CD4-positive, alpha-beta T cell treated with Interleukin-4 for 1 hour (primary cell): ENCODE data around the gene ARL5C.
"Not testable (repeated sequence)": the region's sequence is repeated elsewhere in the genome, so short reads cannot be mapped to it uniquely, and the experiment has no call there.

Source experiments
- DNase-seq, 2 donors: peaks; one replicate each; pipeline ENCODE4 v3.0.0-alpha.2; 2020 to 2022

The ARL5C gene

DNA sequence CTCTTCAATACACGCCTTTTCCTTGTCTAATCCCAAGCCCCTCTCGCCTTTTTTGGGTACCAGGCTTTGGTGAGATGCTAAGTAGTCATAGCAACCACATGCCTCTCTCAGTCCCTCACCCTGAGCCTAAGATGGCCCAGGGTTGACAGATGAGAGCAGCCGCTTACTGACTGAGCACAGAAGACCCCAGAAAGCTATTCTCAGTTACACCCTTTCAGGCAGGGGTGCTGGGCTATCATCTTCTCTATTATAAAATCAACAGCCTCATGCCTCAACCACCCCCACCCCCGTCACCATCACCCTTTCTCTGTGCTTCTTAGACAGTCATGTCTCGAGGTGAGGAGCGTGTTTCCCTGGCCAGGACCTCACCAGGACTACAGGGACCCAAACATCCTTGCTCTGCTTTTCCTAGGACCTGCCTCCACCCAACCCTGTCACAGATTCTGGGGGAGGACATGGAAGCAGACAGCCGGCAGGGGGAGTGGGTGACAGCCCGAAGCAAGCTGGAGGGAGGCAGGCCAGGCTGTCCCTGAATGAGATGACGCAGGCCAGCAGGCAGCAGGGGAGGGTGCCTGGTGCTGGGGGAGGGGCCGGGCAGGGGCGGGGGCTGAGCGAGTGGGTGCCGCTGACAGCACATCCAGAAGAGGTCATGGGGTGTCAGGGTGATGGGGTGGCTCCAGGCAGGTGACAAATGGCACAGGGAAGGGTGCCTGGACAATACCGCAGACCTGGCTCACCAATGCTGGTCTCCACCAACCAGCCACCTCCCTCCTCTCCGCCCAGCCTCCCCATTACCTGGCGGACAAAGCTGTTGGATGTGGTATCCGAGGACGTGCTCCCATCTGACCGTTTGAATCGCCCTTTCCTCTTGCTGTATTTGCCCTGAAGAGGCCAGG lies 28.4 kb upstream of the ARL5C start:
- no peak for DNase-seq

DNA sequence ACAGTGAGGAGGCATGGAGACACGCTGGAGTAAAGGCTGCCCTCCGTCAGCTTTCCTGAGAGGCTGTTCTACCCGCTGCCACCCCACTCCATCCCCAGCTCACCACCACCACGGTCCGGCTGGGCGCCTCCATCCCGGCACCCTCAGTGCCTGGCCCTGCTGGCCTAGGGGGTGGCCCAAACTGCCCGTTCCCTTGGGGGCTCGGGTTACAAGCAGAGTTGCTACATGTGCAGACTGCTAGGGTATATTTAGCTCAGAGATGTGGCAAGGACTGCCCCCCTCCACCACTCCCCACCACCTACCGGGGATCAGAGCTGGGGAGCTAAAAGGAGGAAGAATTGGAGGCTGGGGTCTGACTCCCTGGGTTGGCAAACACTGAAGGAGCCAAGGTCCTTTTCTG lies 27.4 kb upstream of the ARL5C start:
- DNase-seq: no peak

DNA sequence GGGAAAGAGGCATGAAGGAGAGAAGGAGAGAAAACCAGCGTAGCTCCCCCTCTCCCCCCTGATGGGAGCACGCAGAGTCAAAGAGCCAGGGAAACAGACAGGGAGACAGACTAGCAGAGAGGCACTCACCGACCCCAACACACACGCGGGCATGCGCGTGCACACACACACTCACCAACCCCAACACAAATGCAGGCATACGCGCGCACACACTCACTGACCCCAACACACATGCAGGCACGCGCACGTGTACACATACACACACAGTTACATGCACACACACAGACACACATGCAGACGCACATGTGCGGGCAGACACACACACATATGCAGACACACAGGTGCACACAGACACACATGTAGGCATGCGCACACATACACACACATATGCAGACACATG lies 26.9 kb upstream of the ARL5C start:
- DNase-seq: no peak

DNA sequence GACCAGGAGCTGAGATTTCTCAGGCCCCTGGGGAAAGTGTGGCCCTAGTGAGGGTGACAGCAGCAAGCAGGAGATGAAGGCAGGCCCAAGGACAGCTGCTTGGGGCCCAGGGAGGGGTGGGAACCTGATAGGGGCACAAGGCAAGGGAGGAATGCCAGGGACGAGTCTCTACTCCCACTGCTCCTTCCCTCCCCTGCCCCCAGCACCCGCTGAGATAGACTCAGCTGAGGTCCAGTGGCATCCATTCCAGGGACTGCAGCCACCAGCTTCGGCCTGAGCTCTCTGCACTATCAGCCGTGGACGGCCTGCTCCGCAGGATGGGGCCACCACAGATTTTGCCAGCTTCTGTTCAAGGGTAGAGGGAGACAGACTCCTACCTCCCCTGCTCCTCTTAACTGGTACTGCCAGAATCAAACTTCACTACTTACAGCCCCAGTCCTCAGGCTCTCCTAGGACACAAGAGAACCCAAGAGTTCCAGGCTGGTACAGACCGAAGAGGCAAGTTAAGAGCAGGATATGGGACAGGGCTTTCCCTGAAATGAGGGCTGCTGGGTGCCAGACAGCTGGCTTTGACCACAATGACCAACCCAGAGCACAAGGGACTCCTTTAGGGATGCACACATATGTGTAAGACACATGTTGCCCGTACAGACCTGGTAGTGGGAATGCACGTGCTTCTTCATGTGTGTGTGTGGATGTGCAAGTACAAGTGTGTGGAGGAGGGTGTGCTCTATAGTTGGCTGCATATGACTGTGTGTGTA lies 26.0 kb upstream of the ARL5C start:
- no peak for DNase-seq

DNA sequence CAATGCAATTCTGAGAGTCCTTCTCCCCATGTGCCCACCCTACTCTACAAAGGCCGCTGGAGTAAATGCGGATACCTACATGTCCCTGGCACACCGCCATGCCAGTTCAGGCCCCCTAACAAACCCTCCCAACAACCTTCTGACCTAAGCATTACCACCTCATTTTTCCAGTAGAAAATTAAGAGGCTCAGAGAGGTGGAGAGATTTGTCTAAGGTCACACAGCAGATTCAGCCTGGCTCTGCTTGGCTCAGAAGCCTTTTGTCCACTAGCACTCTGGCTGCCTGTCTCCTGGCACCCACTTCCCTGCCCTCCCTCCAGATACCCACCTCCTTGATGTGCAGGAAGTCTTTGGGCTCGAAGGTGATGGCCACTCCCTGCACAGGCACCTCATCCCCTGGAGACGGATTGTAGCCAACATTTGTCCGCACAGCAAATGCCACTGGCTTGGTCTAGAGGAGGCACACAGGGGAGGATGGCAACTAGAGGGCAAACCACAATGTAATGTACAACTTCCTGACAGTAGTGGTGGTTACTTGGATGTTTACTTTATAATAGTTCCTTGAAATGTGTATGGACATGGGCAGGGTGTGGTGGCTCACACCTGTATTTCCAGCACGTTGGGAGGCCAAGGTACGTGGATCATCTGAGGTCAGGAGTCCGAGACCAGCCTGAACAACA lies 21.3 kb upstream of the ARL5C start:
- DNase-seq: no peak

DNA sequence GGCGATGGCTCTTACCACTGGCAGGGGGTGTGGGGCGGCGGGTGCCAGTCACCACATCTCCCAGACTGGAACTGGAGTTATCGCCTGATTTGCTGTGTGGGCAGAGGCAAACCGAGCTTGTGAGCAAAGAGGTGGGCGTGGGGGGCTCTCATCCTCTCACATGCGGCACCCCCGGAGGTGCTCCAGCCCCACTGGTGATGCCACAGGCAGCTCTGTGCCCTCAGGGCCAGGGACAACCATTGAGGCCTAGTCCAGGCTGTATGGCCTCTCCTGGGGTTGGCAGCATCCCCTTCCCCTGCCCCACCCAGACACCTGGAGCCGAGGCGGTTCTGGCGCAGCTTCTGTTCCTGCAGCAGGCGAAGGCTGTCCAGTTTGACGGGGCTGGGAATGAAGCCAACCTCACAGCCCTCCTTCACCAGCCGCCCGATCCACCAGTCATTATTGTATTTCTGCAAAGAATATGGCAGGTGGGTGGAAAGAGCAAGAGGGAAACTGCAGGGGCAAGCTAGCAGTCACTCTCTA lies 20.6 kb upstream of the ARL5C start:
- no peak for DNase-seq

DNA sequence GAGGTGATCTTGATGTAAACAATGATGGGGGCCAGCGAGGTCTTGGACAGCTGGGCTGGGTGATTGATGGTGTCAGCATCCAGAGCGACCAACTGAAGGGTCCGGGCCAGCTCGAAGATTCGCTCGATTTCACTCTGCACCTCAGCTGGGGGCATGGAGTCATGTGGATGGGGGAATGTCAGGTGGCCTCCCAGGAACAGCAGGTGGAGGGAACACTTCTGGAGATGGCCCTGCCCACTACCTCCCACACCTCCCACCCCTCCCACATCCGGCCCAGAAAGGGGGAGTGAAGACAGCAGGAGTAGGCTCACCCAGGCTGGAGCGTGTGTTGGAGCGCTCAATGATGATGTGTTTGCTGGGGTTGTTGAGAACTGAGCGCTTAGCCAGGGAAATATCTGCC lies 17.8 kb upstream of the ARL5C start:
- no peak for DNase-seq

DNA sequence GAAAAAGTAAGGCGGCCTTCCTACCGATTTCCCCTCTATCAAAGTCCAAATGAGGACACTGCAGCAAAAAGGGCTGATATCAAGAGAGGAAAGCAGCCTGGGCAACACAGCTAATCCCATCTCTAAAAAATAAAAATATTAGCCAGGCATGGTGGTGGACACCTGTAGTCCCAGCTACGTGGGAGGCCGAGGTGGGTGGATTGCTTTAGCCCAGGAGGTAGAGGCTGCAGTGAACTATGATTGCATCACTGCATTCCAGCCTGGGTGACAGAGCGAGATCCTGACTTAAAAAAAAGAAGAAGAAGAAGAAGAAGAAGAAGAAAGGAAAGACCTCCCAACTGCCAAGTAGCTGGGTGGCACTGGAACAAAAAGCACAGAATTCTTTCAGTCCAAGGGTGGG lies 17.1 kb upstream of the ARL5C start:
- DNase-seq: no peak

DNA sequence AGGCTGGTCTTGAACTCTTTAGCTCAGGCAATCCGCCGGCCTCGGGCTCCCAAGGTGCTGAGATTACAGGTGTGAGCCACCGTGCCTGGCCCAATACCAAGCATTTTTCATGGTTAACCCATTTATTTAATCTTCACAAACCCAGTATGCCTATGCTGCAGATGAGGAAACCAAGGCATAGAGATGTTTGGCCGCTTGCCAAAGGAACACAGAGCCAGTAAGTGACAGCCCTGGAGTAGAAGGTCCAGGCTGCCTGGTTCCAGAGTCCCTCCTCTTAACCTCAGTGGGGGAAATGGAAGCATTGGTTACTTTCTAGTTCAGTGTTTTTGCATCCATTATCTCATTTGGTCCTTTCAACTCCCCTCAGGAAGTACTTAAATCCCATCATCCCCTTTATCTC lies 15.3 kb upstream of the ARL5C start:
- DNase-seq: no peak

DNA sequence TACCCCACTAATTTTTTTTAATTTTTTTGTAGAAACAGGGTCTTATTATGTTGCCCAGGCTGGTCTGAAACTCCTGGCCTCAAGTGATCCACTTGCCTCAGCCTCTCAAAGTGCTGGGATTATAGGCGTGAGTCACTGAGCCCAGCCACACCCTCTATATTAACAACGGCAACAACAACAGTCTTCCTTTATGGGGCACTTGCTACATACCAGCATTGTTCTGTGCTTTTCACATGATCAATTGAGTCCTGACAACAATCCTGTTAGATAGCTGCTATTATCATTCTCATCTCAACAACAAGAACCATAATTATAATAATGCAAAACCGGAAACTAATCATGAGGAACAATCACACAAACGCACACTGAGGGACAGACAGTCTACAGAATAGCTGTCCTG lies 12.6 kb upstream of the ARL5C start:
- no peak for DNase-seq

DNA sequence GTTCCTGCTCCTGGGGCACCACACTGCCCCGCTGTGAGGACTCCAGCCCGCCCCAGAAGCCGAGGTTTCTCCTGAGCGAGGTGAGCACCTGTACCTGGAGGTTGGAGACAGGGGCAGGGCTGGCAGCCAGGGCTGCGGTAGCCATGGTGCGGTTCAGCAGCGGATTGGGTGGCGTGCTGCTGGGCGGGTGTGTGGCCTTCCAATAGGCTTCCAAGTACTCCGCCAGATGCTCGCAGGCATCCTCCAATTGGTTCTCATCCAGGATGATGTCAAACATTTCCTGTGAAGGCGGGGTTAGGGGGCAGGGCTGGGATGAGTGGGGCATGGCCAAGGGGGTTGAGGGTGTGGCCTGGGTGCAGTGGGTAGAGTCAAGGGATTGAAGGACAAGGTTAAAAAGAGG lies 11.3 kb upstream of the ARL5C start:
- no peak for DNase-seq

DNA sequence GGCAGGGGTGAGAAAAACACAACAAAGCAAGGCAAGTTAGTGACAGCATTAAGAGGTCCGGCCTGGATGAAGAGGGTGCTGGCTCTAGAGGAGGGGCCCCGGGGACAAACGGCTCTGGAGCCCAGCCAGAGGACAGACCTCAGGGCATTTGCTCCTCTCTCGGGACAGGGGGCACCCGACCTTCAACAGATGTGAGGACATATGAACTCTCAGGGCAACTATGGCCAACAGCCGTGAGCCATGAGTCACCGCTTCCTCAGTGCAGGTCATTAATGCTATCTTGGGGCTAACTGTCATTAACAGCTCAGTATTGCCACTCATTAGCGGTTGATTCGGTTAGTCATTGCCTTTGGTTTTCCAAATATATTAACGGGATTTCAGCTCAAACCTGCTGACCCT lies 9.7 kb upstream of the ARL5C start:
- no peak for DNase-seq

DNA sequence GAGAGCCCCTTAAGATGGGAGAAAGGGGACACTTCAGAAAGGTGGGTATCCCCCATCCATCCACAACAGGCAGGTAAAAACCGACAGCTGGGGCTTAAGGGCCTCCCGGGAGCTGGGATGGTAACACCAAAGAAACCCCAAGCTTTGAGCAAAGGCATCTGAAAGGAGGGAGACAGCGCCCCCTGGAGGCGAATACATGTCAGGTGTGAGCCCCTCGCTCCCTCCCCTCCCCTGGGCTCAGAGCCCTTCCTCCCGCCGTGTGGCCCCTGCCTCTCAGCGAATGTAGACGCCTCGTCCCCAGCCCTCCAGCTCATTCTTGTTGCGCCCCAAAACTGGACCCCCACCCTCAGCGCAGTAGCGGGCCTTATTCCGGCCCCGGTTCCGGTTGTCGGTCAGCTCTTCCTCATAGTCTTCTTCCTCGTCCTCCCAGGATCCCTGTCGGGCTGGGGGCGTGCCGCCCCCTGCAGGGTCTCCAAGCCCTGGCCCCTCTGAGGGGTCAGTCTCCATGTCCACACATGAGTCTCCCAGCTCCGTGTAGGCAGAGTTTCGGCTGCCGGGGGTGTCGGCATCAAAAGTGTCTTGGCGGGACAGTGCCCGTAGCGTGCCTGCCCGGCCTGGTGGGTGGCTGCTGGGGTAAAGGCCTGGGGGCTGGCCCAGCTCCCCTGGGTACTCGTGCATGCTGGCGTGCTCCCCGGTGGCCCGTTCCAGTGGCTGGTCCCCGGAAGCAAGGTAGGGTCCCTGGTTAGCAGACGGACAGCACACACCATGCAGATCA lies 9.1 kb upstream of the ARL5C start:
- peak; percentile 79 for DNase-seq

DNA sequence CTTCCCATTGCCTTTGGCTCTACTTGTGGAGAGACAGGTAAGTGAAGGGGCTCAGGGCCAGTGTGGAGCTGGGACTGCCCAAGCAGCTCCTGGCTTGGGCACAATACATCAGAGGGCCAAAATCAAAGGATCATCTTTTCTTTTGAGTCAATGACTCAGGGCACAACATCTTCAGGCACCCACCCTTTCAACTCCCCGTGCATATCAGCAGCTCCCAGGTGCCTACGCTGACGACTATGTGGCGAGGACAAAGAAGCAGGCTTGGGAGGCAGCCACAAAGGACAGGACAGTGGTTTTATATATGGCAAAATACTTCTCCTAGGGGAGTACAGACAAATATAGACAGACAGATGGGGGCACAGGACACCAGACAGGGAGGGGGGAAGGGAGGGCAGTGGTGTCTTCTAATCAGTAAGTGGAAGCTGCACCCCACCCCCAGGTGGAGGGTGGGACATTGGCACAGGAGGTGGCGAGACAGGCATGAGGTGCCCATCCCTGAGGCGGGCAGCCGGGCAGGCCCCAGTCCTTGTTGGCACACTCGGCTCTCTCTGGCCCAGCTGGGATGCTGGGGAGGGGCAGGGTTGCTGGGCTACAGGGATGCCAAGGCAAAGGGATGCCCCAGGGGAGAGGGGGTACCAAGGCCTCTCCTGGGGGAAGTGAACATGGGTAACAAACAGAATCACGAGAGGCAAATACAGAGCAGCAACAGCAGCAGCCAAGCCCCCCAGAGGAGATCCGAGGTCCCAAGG lies 7.7 kb upstream of the ARL5C start:
- DNase-seq: no peak

DNA sequence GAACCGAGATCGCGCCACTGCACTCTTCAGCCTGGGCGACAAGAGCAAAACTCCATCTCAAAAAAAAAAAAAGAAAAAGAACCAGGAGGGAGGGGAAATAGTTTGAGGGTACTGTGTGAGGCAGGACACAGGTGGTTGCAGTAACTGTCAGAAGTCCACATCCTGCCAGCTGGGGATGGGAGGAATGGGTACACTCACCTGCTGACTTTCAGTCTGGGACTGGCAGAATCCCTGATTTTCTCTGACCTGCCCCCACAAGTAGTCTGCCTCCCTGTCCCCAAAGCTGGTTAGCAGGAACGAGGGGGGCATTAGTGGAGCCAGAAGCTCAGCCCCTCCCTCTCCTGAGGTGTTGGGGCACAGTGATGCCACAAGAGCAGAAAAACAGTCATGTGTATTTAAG lies 7.1 kb upstream of the ARL5C start:
- DNase-seq: no peak

DNA sequence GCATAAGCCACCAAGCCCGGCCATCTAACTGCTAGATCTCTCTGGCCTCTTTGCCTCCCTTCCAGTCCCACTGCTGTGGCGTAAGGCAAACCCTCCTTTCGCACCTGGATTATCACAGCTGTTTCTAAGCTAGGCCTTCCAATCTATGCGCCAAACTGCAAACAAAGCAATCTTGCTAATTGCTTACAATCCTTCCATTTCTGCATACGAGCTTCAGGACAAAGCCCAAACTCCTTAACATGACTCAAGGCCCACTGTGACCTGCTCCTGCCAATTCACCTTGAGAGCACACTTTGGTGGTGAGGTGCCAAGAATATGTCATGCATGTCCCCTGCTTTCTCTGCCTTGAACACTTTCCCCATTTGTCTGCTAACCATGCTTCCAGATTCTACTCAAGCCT lies 6.0 kb upstream of the ARL5C start:
- DNase-seq: no peak

DNA sequence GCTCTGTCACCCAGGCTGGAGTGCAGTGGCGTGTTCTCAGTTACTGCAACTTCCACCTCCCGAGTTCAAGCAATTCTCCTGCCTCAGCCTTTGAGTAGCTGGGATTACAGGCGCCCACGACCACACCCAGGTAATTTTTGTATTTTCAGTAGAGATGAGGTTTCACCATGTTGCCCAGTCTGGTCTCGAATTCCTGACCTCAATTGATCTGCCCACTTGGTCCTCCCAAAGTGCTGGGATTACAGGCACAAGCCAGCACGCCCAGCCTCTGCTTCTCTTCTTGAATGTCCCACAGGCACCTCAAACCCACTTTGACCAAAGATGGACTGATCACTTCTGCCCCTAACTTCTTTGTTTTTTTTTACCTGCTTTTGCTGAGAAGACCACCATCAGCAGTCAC lies 4.6 kb upstream of the ARL5C start:
- no peak for DNase-seq

DNA sequence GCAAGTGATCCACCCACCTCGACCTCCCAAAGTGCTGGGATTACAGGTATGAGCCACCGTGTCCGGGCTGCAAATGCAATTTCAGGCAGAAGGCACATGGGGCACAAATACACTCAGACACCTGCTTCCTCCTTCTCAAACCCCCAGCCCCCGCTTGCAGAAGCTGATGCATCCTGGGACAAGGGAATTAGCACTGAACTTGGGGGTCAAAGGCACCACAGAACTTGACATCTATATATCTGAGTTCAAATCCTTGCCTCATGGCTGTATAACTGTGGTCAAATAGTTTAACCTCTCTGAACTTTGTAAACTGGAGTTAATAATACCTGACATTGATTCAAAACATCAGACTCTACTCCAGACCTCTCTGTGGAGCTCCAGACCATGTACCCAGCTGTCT lies 4.1 kb upstream of the ARL5C start:
- no peak for DNase-seq

DNA sequence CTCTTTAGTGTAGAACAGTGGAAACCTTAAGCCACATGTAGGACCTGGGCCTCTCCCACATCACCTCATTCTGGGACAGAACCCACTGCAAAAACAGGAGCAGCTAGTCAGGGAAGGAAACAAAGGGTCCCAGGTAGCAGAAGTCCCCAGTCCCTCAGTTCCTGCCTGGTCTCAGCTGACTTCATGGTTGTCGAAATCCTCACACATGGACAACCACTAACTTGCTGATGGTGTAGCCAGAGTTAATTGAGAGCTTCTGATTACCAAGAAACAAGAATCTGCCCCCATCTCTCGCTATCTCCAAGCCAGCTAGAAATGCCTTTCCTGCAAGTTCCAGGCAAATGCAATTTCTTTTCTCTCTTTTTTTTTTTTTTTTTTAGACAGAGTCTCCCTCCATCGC lies 3.6 kb upstream of the ARL5C start:
- no peak for DNase-seq

DNA sequence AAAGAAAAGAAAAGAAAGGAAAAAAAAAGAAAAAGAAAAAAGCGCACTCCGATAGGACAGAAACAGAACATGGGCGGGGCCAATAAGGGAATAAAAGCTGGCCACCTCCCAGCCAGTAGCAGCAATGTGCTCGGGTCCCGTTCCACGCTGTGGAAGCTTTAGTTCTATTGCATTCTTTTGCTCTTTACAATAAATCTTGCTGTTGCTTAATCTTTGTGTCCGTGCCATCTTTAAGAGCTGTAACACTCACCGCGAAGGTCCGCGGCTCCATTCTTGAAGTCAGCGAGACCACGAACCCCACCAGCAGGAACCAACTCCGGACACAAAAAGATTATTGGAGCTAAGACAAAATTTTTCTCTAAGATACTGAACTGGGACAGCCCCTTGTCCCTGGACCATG lies 3.1 kb upstream of the ARL5C start:
- no peak for DNase-seq

DNA sequence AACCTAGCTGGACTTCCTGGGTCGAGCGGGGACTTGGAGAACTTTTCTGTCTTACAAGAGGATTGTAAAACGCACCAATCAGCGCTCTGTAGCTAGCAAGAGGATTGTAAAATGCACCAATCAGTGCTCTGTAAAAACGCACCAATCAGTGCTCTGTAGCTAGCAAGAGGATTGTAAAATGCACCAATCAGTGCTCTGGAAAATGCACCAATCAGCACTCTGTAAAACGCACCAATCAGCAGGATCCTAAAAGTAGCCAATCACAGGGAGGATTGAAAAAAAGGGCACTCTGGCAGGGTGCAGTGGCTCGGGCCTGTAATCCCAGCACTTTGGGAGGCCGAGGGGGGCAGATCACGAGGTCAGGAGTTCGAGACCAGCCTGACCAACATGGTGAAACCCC lies 2.5 kb upstream of the ARL5C start:
- DNase-seq: not testable (repeated sequence)

DNA sequence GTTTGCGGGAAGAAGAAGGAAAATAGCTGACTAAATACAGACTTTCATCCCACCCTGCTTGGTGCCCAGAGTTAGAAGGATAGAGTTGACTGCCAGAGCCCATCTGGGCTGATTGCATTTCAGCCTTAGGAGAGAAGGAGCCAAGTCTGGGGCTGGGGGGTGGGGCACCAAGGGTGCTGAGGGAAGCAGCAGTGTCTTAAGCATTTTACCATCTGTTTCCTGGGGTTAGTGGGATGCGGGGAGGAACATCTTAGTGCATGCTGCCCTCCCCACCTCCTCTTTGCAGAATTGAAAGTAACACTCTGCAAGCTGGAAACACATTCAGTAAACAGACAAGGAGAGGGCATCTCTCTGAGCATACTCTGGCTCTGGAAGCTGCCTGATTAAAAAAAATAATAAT lies 1.5 kb upstream of the ARL5C start:
- DNase-seq: peak in 1 of 2 donors; percentile 23
